ENCODE results near the gene SARDH.

DNA sequence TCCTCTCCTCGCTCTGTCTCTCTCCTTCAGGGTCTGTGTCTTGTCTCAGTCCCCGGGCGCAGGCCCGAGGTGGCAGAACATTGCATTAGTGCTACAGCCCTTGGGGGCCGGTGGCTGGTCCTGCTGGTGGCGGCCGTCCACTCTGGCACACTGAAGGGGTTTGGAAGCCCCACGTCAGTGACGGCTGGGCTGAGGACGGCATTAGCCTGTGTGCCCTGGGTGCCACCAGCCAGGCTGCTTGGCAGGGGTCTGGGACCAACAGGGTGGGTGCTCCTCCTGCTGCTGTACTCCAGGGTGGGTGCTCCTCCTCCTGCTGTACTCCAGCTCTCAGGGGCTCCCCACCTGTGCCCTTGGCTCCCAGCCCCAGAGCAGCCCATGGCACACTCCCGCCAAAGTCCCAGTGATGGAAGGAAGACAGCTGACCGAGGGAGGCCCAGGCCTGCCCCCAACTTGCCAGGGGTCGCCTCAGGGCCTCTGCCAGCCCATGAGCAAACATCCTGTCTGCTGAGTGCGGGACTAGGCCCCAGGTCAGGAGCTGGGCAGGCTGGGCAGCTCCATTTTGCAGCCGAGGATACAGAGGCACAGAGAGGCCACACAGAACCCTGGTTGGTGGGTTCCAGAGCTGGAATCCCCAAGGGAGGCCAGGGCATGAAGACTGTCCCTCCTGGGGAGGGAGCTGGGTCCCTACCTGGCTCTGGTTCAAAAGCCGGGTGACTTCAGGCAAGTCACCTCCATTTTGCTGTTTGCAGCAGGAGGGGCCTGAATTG, 27.3 kb downstream of the SARDH start:
- TF ChIP-seq CTCF (conservative IDR thresholded peaks at IDR 0.05; ENCODE audit: low read length) (no peak), EZH2phosphoT487 (IDR thresholded peaks at IDR 0.05; ENCODE audit: borderline replicate concordance) (no peak)
